K562 (cell line): Measurements from ENCODE around the gene TRIM38. TPM values are rescaled to one million over a fixed set of nuclear protein-coding genes. Genes with fewer than 3 reads are reported as not detected.

Source experiments
- ATF3 ChIP-seq, 2 experiments: fragments of 450-650 bp in 1 of 2; sonication (generic) in 1 of 2; formaldehyde crosslinking in 1 of 2; IDR thresholded peaks in 1 of 2; conservative IDR thresholded peaks in 1 of 2; 2 replicates each; pipeline versions ENCODE4 v1.6.1 to v1.8.1; 2016 to 2023; ENCODE audit warnings: mild to moderate bottlenecking in 2 of 2, moderate library complexity in 2 of 2, inconsistent platforms in 1 of 2, missing genetic modification reagents in 1 of 2
- C11orf30 ChIP-seq: fragments of 450-650 bp; IDR thresholded peaks from 2 replicates; pipeline ENCODE4 v1.6.1; 2016; ENCODE audit warnings: low read depth, mild to moderate bottlenecking
- CBFA2T3 ChIP-seq: fragments of 450-650 bp; IDR thresholded peaks from 2 replicates; pipeline ENCODE4 v1.6.1; 2017
- ETS2 ChIP-seq: IDR thresholded peaks from 2 replicates; pipeline ENCODE4 v1.6.1; 2016; ENCODE audit warnings: borderline replicate concordance, missing genetic modification characterization, mild to moderate bottlenecking, moderate library complexity, missing compliant biosample characterization; ENCODE audit not compliant: poor library complexity, severe bottlenecking
- ETV1 ChIP-seq: fragments of 450-650 bp; conservative IDR thresholded peaks from 2 replicates; pipeline ENCODE4 v1.6.1; 2016; ENCODE audit warnings: missing genetic modification characterization, control low read depth, low read depth, missing compliant biosample characterization
- HEY1 ChIP-seq: fragments of 250-450 bp; sonication (Bioruptor Pico); IDR thresholded peaks from 2 replicates; pipeline ENCODE4 v1.5.0; 2020; ENCODE audit warnings: mild to moderate bottlenecking, moderate library complexity, borderline replicate concordance
- ID3 ChIP-seq, 2 experiments: fragments of 250-450 bp in 1 of 2; fragments of 450-650 bp in 1 of 2; sonication (Bioruptor Pico) in 1 of 2; IDR thresholded peaks; 2 replicates each; pipeline versions ENCODE4 v1.6.1 to v1.8.0; 2016 to 2021; ENCODE audit warnings: mild to moderate bottlenecking in 2 of 2, moderate library complexity in 2 of 2, missing compliant biosample characterization in 1 of 2, missing genetic modification characterization in 1 of 2
- MYC ChIP-seq, 2 experiments: fragments of 250-450 bp in 1 of 2; sonication (Bioruptor Pico) in 1 of 2; IDR thresholded peaks; 2 replicates each; pipeline versions ENCODE4 v1.5.1 to v1.6.1; 2012 to 2021; ENCODE audit warnings: low read depth in 2 of 2, borderline replicate concordance in 1 of 2, improper control_type of control experiment in 1 of 2, low read length in 1 of 2, mild to moderate bottlenecking in 1 of 2, moderate library complexity in 1 of 2
- MYNN ChIP-seq, 2 experiments: sonication (generic); formaldehyde crosslinking in 1 of 2; IDR thresholded peaks; 2 replicates each; pipeline versions ENCODE4 v1.5.0 to v1.6.1; 2016 to 2020; ENCODE audit warnings: antibody characterized with exemption in 1 of 2, missing genetic modification reagents in 1 of 2
- NR0B1 ChIP-seq: fragments of 450-650 bp; IDR thresholded peaks from one replicate; pipeline ENCODE4 v1.6.1; 2018; ENCODE audit warnings: mild to moderate bottlenecking, moderate library complexity; ENCODE audit not compliant: partially characterized antibody
- NR4A1 ChIP-seq, 2 experiments: fragments of 250-450 bp in 1 of 2; fragments of 450-650 bp in 1 of 2; sonication (Bioruptor Pico) in 1 of 2; IDR thresholded peaks; 2 replicates each; pipeline versions ENCODE4 v1.4.0 to v1.6.1; 2016 to 2020; ENCODE audit warnings: mild to moderate bottlenecking in 2 of 2, missing compliant biosample characterization in 1 of 2, missing genetic modification characterization in 1 of 2, moderate library complexity in 1 of 2
- RUNX1 ChIP-seq: sonication (generic); IDR thresholded peaks from 2 replicates; pipeline ENCODE4 v1.6.1; 2016; ENCODE audit warnings: antibody characterized with exemption, low read depth
- TAF15 ChIP-seq: fragments of 200-400 bp; formaldehyde crosslinking; IDR thresholded peaks from 2 replicates; pipeline ENCODE4 v1.6.1; 2017; ENCODE audit warnings: mild to moderate bottlenecking, low read depth, low read length, moderate library complexity
- ZNF143 ChIP-seq: sonication (generic); formaldehyde crosslinking; IDR thresholded peaks from 2 replicates; pipeline ENCODE4 v1.9.0; 2022; ENCODE audit warnings: mild to moderate bottlenecking, missing genetic modification reagents
- ZNF561 ChIP-seq: fragments of 450-650 bp; formaldehyde crosslinking; conservative IDR thresholded peaks from 2 replicates; pipeline ENCODE4 v1.4.0; 2020; ENCODE audit warnings: mild to moderate bottlenecking, moderate library complexity
- ZNF696 ChIP-seq: fragments of 250-450 bp; sonication (Bioruptor Pico); conservative IDR thresholded peaks from 2 replicates; pipeline ENCODE4 v1.4.0; 2020; ENCODE audit warnings: mild to moderate bottlenecking, moderate library complexity
- polyA plus RNA-seq, 8 experiments: library from polyadenylated mRNA; depleted of rRNA in 4 of 8; stranded (reverse) in 5 of 8; unstranded in 3 of 8; fragments of >200 nt; fragmentation: Nextera tagmentation in 2 of 8; fragmentation: Illumina TruSeq in 1 of 8; extraction: Ambion mirVana in 2 of 8; extraction: Trizol in 1 of 8; gene quantifications; 2 replicates each; pipeline versions ENCODE4 v1.2.1 to v1.2.3, GENCODE V29; 2011 to 2014; ENCODE audit warnings: inconsistent platforms in 1 of 8, missing spikeins in 1 of 8
- total RNA-seq, 7 experiments: library from RNA; depleted of rRNA in 6 of 7; stranded (reverse); fragments of >200 nt in 6 of 7; fragmentation: Illumina TruSeq in 2 of 7; extraction: Trizol in 2 of 7; gene quantifications; 2 replicates each; pipeline versions ENCODE4 v1.2.1 to v1.2.3, GENCODE V29; 2011 to 2021; ENCODE audit warnings: low replicate concordance in 1 of 7
- TF ChIP-seq, protein P1 (sequence below): sonication (generic); formaldehyde crosslinking; IDR thresholded peaks from 2 replicates; pipeline ENCODE4 v1.8.0; 2022; ENCODE audit warnings: missing genetic modification reagents, mild to moderate bottlenecking, moderate library complexity, borderline replicate concordance
- TF ChIP-seq, protein P2 (sequence below): sonication (generic); formaldehyde crosslinking; IDR thresholded peaks from 2 replicates; pipeline ENCODE4 v1.8.1; 2023; ENCODE audit warnings: mild to moderate bottlenecking, missing genetic modification reagents

TRIM38 gene
- total and polyA plus RNA-seq, 9 of the 15 experiments (the other 6 are each of a cell fraction or from before 2014, with no cell fraction given) = 1.7 to 6.7 (median 6.3) TPM

- no peak for TF ChIP-seq ETS2 (tag)
- 0 out of 2 replicates have a peak, but pooled peaks have one; percentile 14 for TF ChIP-seq ETV1
- TF ChIP-seq MYC (IDR thresholded peaks at IDR 0.05; ENCODE audit: low read depth, low read length) = no peak
- TF ChIP-seq MYC (CRISPR knock-in tag; IDR thresholded peaks at IDR 0.05; ENCODE audit: borderline replicate concordance, low read depth) = no peak
- no peak for TF ChIP-seq TAF15
- no peak for TF ChIP-seq C11orf30
- TF ChIP-seq HEY1 (CRISPR knock-in tag) = no peak
- no peak for TF ChIP-seq NR4A1 (CRISPR knock-in tag; IDR thresholded peaks at IDR 0.05)
- TF ChIP-seq NR4A1 (tag; IDR thresholded peaks at IDR 0.05) = 0 out of 2 replicates have a peak, but pooled peaks have one; percentile 69
- no peak for TF ChIP-seq ZNF143 (CRISPR knock-in tag)
- no peak for TF ChIP-seq CBFA2T3
- TF ChIP-seq ZNF696 (CRISPR knock-in tag) = no peak
- TF ChIP-seq, protein P1, sequence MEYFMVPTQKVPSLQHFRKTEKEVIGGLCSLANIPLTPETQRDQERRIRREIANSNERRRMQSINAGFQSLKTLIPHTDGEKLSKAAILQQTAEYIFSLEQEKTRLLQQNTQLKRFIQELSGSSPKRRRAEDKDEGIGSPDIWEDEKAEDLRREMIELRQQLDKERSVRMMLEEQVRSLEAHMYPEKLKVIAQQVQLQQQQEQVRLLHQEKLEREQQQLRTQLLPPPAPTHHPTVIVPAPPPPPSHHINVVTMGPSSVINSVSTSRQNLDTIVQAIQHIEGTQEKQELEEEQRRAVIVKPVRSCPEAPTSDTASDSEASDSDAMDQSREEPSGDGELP = peak; percentile 36; the same call in 1 of the 2 replicates
- TF ChIP-seq, protein P2, sequence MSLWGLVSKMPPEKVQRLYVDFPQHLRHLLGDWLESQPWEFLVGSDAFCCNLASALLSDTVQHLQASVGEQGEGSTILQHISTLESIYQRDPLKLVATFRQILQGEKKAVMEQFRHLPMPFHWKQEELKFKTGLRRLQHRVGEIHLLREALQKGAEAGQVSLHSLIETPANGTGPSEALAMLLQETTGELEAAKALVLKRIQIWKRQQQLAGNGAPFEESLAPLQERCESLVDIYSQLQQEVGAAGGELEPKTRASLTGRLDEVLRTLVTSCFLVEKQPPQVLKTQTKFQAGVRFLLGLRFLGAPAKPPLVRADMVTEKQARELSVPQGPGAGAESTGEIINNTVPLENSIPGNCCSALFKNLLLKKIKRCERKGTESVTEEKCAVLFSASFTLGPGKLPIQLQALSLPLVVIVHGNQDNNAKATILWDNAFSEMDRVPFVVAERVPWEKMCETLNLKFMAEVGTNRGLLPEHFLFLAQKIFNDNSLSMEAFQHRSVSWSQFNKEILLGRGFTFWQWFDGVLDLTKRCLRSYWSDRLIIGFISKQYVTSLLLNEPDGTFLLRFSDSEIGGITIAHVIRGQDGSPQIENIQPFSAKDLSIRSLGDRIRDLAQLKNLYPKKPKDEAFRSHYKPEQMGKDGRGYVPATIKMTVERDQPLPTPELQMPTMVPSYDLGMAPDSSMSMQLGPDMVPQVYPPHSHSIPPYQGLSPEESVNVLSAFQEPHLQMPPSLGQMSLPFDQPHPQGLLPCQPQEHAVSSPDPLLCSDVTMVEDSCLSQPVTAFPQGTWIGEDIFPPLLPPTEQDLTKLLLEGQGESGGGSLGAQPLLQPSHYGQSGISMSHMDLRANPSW (CRISPR knock-in tag) = no peak
- TF ChIP-seq RUNX1 = no peak
- no peak for TF ChIP-seq ZNF561 (CRISPR knock-in tag)
- TF ChIP-seq NR0B1 = no peak
- no peak for TF ChIP-seq ID3 (CRISPR knock-in tag; IDR thresholded peaks at IDR 0.05)
- 0 out of 2 replicates have a peak, but pooled peaks have one; percentile 57 for TF ChIP-seq ID3 (tag; IDR thresholded peaks at IDR 0.05)
- peak; percentile 64 for TF ChIP-seq ATF3 (IDR thresholded peaks at IDR 0.05)
- no peak for TF ChIP-seq ATF3 (CRISPR knock-in tag; conservative IDR thresholded peaks at IDR 0.05)
- no peak for TF ChIP-seq MYNN (IDR thresholded peaks at IDR 0.05)
- no peak for TF ChIP-seq MYNN (CRISPR knock-in tag; IDR thresholded peaks at IDR 0.05)
These were observed 57.9 kb downstream of the TRIM38 start (continued) for GRCh38 chr6:26020329-26021000.
